GM21423 (cell line): ENCODE results near the gene AATF.

Experiments used
- ATAC-seq: cut with Tn5 transposase; IDR thresholded peaks from one replicate; pipeline ENCODE4 v1.9.1; 2021; ENCODE audit warnings: mild to moderate bottlenecking, moderate library complexity; ENCODE audit not compliant: unreplicated experiment

The AATF gene

DNA sequence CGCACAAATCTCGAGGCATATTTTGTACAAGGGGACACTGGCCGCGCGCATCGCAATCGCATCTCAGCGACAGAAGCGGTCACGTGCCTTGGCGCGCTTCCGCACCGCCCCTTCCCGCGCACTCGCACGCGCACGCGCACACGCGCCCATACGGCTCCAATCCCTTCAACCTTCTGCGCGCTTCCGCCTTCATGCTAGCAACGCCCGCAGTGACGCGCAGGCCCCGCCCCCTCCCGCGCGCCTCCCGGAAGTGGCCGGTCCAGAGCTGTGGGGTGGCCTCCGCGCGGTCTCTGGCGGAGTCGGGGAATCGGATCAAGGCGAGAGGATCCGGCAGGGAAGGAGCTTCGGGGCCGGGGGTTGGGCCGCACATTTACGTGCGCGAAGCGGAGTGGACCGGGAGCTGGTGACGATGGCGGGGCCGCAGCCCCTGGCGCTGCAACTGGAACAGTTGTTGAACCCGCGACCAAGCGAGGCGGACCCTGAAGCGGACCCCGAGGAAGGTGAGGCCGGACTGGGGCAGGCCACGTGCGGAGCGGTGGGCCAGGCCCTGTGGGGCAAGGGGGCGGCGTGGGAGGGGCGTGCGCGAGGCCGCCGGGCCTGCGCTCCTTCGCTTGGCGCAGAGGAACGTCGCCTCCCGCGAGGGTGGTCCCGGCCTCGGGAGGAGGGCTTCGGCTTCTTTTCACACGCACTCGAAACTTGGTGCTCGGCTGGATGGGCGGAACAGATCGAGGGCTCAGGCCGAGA is at the start of gene AATF:
Gene AATF, plus strand, starts transcription at position 238 of the 744 bp plus-strand sequence. Its CDS starts 172 bp downstream, at position 410.
- ATAC-seq = peak; percentile 88

DNA sequence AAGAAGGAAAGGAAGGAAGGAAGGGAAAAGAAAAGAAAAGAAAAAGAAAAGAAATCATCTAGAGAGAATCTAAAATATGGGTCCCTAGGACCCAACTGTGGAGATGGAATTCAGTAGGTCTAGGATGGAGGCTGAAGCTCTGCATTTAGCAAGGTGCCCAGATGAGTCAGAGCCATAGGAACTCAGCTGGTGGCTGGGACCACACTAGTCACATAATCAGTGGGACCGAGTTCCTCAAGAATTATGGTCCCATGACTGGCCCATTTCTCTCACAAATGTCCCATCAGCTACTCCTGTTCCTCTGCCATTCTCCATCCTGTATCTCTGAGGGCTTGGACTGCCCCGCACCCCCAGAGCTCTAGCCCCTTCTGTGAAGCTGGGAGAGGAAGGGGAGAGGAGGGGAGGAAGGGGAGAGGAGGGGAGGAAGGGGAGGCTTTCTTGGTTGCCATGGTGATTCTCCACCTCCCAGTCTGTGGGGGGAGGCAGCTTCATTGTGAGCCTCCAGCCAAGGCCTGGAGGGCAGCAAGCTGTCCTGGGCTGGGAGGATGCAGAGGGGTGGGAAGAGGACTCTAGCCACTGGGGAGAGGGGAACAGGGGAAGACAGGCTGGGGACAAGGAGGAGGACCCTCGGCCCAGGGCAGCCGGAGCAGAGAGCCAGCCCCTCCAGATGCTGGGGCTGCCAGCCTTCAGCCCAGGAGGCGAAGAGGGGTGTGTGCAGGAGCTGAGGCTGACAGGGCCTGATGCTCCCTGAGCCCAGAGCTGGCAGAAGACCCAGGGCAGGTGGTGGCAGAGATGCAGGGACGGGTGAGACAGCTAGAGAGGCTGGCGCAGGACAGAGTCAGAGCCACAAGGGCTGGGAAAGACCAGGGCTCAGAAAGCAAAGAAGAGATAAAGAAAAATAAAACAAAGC is 49.2 kb upstream of the AATF start:
- no peak for ATAC-seq

- ATAC-seq = no peak
Measured at GRCh38 chr17:36900160-36900512, 48.6 kb upstream of the AATF start.

GRCh38 chr17:36901506-36901905 is 47.2 kb upstream of the AATF start:
- ATAC-seq = no peak

DNA sequence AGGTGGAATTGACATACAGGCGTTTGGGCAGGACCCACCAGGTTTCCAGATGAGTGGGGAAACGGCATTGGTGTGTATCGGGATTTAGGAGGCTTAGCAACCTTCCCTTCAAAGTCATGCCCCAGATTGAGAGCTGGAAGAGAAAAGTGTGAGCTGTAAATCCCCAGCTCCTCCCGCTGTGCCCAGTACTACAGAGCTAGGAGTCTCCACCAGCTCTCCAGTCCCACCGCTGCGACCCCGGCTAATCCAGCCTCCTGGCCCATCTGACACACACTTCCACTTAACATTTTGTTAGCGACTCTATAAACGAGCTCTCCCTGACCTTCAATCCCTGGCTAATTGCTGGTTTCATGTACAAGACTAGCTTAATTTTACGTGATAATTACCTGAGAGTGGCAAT is 41.3 kb upstream of the AATF start:
- ATAC-seq = no peak

GRCh38 chr17:36910513-36910912 is 38.2 kb upstream of the AATF start:
- no peak for ATAC-seq

DNA sequence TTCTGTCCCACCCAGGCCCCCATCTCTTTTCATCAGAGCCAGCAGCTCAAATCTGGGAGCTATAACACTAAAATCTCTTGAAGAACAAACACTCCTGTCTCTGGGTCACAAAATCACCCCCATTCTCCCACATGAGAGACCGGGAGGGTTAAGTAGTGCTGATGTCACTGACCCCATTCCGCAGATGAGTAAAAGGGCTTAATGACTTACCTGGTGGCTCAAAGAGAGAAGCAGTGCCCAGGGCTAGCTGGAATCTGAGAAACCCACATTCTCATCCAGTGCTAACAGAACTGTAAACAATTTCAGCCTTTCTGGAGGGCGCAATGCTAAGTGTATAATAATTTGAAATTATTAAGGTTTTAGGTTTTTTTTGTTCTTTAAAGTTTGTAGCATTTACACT is 37.8 kb upstream of the AATF start:
- no peak for ATAC-seq

- no peak for ATAC-seq
Measured at GRCh38 chr17:36913132-36913531, 35.6 kb upstream of the AATF start.

DNA sequence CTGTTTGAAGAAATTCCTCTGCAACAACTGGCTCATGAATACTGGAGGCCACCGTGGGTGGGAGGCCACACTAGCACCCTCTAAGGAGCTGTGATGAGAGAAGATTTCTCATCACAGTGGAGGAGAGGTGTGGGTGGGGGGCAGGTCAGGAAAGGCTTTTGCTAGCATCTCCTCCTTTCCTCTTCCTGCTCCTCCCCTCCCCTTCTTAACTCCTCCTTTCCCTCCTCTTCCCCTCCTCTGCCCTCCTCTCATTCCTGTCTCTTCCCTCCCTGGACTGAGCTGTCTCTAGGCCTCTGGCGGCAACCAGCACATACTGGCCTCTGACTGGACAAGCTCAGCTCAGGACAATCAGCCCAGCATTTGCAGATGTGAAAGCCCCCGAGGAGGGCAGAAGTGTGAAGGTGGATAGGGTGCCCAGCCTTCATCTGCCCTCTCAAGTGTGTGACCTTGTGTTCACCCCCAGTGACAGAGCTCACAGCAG is 30.5 kb upstream of the AATF start:
- ATAC-seq = no peak

DNA sequence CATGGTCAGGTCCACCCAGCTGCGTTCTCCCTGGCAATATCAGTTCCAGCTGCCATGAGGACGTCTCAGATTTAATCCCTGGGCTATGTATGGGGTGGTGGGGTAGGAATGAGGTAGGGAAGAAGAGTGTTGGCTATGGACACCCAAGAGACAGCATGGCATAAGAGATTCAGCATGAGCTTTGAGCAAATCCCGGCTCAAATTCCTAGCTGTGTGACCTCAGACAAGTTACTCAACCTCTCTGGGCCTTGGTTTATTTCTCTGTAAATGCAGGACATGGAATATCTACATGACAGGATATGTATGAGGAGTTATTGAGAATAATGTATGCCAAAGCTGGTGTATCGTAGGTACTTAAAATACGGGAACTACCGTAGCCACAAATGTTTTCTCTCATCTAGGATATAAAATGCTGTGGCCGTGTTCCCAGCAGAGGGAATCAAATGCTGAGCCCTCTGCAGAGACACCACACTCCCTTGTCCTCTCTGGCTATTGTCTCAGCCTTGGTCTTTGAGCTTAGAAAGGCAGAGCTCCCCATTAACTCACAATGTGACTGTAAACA is 29.3 kb upstream of the AATF start:
- no peak for ATAC-seq

GRCh38 chr17:36920032-36921005 is 28.4 kb upstream of the AATF start:
- no peak for ATAC-seq

- ATAC-seq = no peak
Measured at GRCh38 chr17:36921095-36921851, 27.5 kb upstream of the AATF start.

GRCh38 chr17:36922175-36922574 is 26.6 kb upstream of the AATF start:
- no peak for ATAC-seq

- ATAC-seq = no peak
Measured at GRCh38 chr17:36923814-36924221, 24.9 kb upstream of the AATF start.

DNA sequence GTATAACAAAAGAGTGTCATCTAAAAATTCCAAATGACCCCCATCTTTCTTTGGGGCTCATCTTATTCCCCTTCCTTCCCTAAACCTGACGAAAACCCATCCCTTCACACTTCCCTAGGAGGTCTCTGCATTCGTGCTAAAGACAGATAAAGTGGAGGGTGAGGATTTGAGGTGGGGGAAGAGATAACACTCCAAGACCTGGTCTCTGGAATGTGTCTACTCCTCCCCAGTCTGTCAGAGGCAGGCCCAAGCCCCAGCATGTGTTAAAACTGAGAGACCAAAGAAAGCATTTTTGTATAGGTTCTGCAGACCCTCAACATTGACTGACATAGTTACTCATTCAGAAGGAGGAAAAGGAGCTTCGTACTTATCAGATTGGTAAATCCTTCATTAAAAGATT is 22.5 kb upstream of the AATF start:
- no peak for ATAC-seq

DNA sequence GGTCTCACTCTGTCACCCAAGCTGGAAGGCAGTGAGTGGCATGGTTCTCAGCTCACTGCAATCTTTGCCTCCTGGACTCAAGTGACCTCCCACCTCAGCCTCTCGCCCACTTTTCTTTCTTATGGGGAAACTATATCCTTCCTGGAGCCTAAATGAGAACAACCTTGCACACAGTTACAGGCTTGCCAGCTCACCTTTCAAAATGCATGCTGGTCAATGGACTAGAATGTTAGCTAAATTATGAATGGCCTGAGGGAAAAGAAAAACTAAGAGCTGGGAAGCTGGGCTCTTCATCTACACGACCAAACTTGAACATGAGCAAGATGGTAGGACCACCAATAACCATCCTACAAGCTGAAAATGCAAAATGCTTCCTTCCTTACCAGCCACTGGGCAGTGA is 22.1 kb upstream of the AATF start:
- ATAC-seq = no peak

GRCh38 chr17:36928471-36929345 is 20.0 kb upstream of the AATF start:
- no peak for ATAC-seq

GRCh38 chr17:36929851-36930582 is 18.7 kb upstream of the AATF start:
- ATAC-seq = no peak
